Effector CD8-positive, alpha-beta T cell (primary cell): ENCODE data around the gene PSMG1.
"Not testable (repeated sequence)": the region's sequence is repeated elsewhere in the genome, so short reads cannot be mapped to it uniquely, and the experiment has no call there.

Experiments
- DNase-seq: peaks from one replicate; lab custom pipeline; 2025; lab: John Stamatoyannopoulos, UW
- total RNA-seq, 4 experiments: gene quantifications; one replicate each; lab custom pipeline; 2026; lab: John Stamatoyannopoulos, UW

The PSMG1 gene
- 10.7 to 20.7 (median 14.2) reads per million in 4 experiments for total RNA-seq

- peak; percentile 88 for DNase-seq
These were observed at the start of gene PSMG1 for GRCh38 chr21:39183272-39184049. PSMG1 (minus strand) TSS chr21:39183451; CDS start chr21:39183385, 66 bp downstream.

- no peak for DNase-seq
These were observed 49.6 kb upstream of the PSMG1 start for GRCh38 chr21:39232861-39233291.

GRCh38 chr21:39224930-39225329, 41.7 kb upstream of the PSMG1 start:
- DNase-seq: no peak

GRCh38 chr21:39221997-39222486, 38.8 kb upstream of the PSMG1 start:
- DNase-seq: no peak

- DNase-seq: no peak
These were observed 38.2 kb upstream of the PSMG1 start for GRCh38 chr21:39221282-39221996.

GRCh38 chr21:39220875-39221274, 37.6 kb upstream of the PSMG1 start:
- DNase-seq: not testable (repeated sequence)

GRCh38 chr21:39220150-39220549, 36.9 kb upstream of the PSMG1 start:
- DNase-seq: no peak

GRCh38 chr21:39218082-39218409, 34.8 kb upstream of the PSMG1 start:
- no peak for DNase-seq

GRCh38 chr21:39217356-39218081, 34.3 kb upstream of the PSMG1 start:
- no peak for DNase-seq

- DNase-seq: no peak
These were observed 33.0 kb upstream of the PSMG1 start for GRCh38 chr21:39216290-39216689.

- DNase-seq: no peak
These were observed 31.8 kb upstream of the PSMG1 start for GRCh38 chr21:39215078-39215477.

- no peak for DNase-seq
These were observed 26.1 kb upstream of the PSMG1 start for GRCh38 chr21:39209334-39209688.

GRCh38 chr21:39208624-39209333, 25.5 kb upstream of the PSMG1 start:
- DNase-seq: no peak

GRCh38 chr21:39204134-39204533, 20.9 kb upstream of the PSMG1 start:
- no peak for DNase-seq

GRCh38 chr21:39198800-39199199, 15.5 kb upstream of the PSMG1 start:
- no peak for DNase-seq

- no peak for DNase-seq
These were observed 14.4 kb upstream of the PSMG1 start for GRCh38 chr21:39197448-39198233.

- DNase-seq: no peak
These were observed 13.6 kb upstream of the PSMG1 start for GRCh38 chr21:39196838-39197237.

GRCh38 chr21:39196310-39196709, 13.1 kb upstream of the PSMG1 start:
- no peak for DNase-seq

- no peak for DNase-seq
These were observed 10.1 kb upstream of the PSMG1 start for GRCh38 chr21:39193380-39193779.

- no peak for DNase-seq
These were observed 6.8 kb upstream of the PSMG1 start for GRCh38 chr21:39189857-39190604.
